NCI-H526 (cell line): ENCODE results near the gene MBD6.

ENCODE experiments used
- DNase-seq, 2 experiments: peaks; one replicate each; lab custom pipeline; 2025; lab: John Stamatoyannopoulos, UW

Gene MBD6

DNA sequence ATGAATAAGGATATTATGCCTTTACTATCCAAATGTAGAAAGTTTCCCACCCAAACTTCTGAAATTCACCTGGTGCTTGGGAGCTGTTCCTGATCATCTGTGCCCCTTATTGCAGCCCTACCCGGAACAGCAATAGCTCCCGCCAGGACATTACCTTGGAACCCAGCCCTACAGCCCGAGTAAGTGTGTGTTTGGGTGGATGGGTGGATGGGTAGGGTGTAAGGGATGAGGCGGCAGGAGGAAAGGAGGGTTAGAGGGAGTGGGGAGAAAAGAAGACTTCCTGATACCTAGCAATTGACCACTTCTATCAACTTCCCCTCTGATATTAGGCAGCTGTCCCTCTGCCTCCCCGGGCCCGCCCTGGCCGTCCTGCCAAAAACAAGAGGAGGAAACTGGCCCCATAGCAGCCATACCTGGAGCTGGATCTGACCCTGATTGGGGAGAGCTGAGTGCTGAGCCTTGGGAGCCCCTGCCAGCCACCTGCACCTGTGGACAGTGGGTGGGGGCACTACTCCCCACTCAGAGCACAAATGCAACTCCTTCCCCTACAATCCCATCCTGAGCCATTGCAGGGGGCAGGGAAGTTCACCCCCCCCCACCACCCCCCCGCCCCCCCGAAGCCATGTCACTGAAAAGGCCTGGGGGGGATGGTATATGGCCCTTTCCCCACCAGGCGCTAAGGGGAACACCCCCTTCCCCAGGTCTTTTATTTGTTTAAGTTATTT lies 6.4 kb downstream of the MBD6 start:
- DNase-seq: no peak

DNA sequence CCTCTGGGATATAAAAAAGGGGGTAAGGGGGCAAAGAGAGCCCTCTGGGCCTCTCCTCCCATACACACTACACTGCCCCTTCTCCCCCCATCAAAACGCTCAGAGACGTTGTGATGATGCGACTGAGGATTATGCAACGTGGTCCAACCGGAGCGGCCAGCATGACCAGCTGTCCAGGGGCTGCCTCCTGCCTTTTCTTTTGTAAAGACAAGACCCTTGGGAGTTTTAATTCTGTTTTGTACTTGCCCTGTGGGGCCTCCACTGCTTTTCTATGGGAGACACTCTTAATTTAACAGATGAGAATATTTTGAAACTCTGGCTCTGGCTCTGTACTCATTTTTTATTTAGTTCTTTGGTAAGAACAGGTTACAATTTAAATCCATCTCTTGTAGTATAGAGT lies 7.2 kb downstream of the MBD6 start:
- DNase-seq: no peak

DNA sequence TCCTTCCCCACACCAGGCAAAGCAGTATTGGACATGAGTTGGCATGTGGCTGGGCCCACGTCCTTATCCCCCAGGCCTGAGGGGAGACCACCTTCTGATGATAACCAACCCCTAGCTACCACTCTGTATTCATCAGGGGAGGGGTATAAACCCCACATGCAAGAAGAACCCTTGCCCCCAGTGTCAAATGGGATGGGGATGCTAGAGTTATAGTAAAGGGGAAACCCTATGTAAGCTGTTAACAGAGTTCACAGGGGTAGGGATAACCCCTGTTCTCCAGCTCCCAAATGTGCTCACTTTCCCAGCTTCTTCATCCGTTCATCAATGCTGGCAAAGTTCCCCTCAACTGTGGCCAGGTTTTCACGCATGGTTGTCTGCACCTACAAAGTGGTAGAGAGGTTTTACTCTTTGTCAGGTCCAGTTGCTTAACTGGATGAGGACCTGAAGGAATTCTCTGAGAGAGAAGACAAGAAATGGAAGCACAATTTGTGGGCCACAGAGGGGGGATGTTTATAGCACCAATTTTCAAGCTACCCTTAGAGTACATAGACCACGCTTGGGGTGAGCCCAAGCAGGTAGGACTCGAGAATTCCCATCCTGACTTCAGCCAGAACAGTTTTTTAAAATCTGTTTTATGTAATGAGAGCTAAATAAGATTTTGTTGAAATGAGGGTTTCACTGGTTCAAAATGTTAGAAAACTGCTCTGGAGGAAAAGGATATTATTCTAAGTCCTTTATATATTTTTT lies 7.9 kb downstream of the MBD6 start:
- DNase-seq: no peak

- no peak for DNase-seq
Measured at GRCh38 chr12:57531836-57532235, 9.2 kb downstream of the MBD6 start.

- DNase-seq: no peak
Measured at GRCh38 chr12:57533108-57533507, 10.5 kb downstream of the MBD6 start.

DNA sequence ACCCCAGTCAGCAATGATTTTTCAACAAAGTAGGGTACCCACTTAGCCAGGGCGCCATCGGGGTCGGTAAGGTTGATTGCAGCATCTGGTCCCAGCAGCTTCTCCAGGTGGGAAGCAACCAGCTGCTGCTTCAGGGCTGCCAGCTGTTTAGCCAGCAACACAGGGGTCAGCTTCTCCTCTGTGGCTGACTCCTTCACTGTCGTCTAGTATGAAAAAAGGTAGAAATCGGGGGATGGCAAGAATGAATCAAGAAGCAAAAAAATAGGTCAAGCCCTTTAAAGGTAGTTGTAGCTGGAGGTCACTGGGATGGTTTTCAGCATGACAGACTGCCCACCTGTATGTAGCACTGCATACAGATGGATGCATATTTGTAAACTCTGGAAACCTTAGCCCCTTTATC lies 11.6 kb downstream of the MBD6 start:
- DNase-seq: no peak

- DNase-seq: no peak
Measured at GRCh38 chr12:57534991-57535543, 12.4 kb downstream of the MBD6 start.

DNA sequence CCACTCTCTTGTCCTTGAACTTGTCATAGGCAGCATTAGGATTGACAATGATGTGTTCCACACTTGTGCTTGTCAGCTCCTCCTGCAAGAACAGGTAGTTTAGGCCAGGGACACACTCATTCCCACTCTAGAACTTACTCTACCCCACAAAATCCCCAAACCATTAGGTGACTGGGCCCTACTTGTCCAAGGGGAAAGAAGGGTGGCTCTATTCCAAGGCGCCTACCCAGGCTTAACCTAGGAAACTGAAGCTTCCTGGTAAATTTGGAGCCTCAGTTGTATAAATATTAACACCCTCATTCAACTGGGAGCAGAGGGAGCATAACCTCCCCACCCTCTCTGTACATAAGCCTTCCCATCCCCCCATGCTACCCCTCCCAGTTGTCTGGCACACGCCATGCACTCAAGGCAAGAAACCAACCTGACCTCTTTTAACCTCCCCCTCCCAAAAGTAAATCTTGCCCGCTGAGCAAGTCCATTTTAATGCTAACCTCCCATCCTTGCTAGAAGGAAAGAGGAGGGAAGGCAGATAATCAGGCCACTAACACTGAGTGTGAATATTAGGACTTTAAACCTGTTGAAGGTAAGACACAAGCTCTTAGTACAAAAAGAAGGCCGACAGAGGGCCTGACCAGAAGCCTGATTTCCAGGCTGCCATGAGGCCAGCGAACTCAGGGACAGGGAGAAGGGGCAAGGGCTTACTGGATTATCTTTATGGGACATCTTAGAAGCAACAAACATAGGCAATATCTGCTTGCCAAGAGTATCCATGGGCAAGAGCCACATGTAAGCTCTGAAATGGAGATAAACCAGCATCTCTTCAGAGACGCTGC lies 13.4 kb downstream of the MBD6 start:
- DNase-seq: no peak

DNA sequence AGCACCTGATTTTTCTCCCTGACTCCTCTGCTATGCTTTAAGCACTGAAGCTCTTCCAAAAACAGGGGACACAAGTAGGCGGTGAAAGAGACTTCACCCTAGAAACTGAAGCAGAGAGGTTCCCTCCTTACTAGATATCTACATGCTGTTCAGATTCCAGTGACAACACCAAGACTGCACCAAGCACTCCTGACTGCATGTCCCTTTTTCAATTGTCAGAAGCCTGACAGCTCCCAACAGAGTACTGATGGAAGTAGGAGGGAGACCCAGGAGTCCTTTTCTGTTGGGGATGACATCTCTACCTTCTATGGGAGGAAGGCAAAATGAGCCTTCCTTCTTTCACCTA lies 13.9 kb downstream of the MBD6 start:
- no peak for DNase-seq

DNA sequence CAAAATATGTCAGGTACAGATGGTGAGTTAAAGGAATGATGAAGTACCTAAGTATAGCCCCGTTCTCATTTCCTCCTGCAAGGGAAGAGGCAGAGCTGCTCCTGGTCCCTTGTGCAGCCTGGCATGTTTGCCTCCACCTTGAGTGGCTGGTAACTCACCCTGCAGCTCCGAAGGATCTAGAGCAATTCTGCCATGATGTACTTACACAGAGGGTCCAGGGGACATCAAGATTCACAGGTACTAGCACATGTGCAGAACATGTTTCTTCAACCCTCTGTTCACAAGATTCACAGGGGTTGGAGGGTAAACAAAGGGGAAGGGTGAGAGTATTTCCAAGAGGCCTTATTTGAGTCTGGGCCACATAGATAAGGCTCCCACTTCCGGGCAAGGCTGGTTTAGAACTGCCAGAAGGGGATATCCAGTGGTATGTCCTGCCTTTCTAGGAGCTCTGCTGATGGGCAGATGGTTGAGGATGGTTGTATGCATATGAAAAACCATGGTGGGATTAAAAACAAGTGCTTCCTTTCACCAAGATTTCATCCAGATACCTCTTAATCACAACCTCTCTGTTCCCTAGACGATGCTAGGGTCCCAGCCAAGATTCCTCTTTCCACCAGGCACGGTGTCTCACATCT lies 16.6 kb downstream of the MBD6 start:
- DNase-seq: no peak

- no peak for DNase-seq
Measured at GRCh38 chr12:57541001-57541400, 18.4 kb downstream of the MBD6 start.

DNA sequence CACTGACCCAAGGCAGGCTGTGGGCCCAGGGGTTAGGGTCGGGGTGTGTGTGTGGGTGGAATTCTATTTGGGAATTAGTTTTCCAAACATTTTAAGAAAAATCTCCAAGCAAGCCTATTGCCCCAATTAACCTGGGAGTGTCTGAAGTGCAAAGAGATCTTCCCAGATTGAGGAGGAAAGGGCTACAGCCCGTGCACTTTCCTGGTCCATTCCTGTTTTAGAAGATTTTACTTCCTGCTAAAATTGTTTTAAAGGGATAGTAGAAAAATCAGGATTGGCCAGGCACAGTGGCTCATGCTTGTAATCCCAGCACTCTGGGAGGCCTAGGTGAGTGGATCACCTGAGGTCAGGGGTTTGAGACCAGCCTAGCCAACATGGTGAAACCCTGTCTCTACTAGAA lies 19.1 kb downstream of the MBD6 start:
- DNase-seq: no peak

DNA sequence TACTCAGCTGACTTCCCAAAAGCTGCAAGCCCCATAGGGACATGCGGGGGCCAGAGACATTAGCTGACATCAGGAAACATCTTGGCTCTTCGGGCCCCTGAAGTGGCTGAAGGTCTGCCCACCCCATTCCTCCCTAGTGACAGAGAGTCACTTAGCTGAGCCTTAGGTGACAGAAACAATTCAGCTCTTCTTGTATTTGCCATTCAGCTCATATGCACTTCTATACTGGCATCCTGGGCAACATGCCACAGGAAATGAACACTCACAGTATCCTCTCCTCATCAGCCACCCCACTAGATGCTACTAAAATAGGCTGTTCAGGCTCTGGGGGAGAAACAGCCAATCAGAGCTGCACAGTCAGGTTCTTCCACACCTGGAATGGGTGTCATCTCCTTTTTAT lies 21.0 kb downstream of the MBD6 start:
- DNase-seq: no peak

DNA sequence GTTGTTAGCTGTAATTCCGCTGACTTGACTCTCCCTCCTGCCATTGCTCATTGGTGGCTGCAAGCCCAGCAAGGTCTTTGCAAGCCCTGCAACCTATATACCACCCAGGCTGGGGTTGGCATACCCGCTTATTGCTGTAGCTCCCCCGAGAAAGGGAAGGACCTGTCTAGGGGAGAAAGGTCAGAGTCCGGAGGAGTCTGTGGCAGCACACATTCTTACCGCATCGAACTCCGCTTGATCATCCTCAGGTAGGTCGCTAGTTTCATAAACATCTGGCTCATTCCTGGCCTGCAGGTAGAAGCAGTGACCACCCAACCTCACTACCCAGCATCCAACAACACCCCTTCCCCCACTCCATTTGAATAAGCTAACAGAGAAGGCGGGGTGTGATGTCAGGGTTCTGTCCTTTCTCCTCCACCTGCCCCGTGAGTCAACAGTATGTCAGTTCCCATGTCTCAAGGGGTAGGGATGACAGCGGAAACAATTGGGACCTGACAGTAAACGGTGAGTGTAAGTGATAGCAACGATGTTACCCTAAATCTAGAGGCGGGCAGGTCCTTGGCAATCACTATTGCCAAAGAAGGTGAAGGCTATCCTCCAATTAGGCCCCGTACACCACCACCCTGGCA lies 23.3 kb downstream of the MBD6 start:
- DNase-seq: peak; percentile 80 to 87

GRCh38 chr12:57546438-57547287 lies 24.0 kb downstream of the MBD6 start, which contains the start of gene DCTN2:
TSS of gene DCTN2 (minus strand) at chr12:57547192. CDS start at chr12:57547063, 129 bp downstream.
- peak; percentile 96 to 98 for DNase-seq

- no peak for DNase-seq
Measured at GRCh38 chr12:57547288-57548012, 24.8 kb downstream of the MBD6 start.

DNA sequence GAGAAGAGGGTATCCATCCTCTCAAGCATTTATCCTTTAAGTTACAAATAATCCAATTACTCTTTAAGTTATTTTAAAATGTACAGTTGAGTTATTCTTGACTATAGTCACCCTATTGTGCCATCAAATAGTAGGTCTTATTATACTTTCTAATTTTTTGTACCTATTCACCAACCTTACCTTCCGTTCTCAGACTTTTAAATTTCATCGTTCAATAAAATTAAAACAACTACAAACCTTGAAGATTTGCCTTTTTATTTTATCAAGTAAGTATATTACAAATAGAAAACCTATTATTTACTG lies 25.3 kb downstream of the MBD6 start:
- DNase-seq: no peak

DNA sequence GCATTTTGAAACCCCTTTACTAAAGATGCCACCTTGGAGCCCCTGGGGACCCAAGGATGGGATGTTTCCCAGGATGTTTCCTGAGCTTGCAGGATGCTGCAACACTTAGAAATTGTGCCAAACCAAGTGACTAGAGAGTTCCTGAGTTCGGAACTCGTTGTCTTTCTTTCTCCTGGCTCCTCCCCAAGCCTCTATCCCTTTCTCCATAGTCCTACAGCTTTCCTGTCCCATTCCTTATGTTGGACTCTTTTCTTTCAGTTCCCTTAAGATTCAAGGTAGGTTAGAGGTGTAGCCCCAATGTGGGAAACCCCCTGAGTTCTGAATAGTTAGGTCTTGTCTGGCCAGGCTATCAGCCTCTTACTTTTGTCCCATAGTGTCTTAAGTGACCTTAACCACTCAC lies 25.9 kb downstream of the MBD6 start:
- no peak for DNase-seq

- DNase-seq: no peak
Measured at GRCh38 chr12:57549203-57549908, 26.7 kb downstream of the MBD6 start.
